HL-60/S4 treated with phorbol 12-myristate 13-acetate at 8.2 ng/mL for 4 days and 3 days (cell line): ENCODE measurements around the gene ALG8.
"Not testable (repeated sequence)": the region's sequence is repeated elsewhere in the genome, so short reads cannot be mapped to it uniquely, and the experiment has no call there.

Experiments used
- in situ Hi-C: fragments of 300-500 bp; cut with MboI; formaldehyde crosslinking; loops from 2 replicates; pipeline ENCODE4 v1.15.0; 2022; ENCODE audit warnings: low sequenced_read_pairs

The ALG8 gene

GRCh38 chr11:78139422-78140391, at the start of gene ALG8:
Gene ALG8, minus strand, starts transcription at chr11:78139626. Its CDS starts 38 bp downstream, at chr11:78139588.
- in situ Hi-C loops: no loop called here

DNA sequence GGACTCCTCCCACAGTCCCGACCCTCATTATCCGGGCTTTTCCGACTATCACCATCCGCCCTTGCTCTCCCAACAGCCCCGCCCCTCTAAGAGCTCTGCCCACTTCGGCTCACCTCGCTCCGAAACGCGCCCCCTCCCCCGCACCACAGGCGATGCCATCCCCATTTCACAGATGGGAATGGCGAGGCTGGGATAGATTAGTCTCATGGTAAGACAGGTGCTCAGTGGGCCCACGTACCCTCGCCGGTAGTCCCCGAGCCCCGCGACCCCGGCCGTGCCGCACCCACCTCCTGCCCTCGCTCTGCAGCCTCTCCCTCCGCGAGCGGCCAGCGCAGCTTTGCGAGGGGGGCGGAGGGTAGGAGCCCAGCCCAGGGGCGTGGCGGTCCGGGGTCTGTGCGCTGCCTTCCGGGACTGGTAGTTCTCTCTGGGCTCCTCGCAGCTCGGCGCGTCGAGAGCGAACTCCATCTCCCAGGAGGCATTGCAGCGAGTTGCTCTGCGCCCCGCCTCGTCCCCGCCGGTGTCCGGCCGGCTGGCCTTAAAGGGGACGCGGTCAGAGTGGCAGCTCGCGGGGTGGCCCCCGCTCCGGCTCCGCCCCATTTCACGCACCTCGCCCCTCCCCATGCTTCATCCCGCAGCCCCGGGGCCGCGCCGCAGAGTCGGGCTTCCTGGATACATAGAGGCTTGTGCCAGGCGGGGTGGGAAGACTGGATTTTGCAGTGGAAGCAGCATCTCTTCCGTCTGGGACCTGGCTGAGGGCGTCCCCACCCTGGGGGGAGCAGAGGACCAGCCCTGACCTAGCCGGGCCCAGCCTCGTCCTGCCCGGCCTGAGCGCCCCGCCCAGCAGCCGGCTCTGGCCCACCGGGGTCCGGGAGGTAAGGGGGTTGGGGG, 49.1 kb upstream of the ALG8 start, which contains the start of the genes KCTD21 and USP35:
KCTD21 (minus strand) TSS at position 341 of the 888 bp plus-strand sequence. CDS start 14,072 bp downstream, outside the sequence.
USP35 (plus strand) TSS at position 634 of the 888 bp plus-strand sequence. CDS start 7,327 bp downstream, outside the sequence.
- in situ Hi-C loops: no loop called here

DNA sequence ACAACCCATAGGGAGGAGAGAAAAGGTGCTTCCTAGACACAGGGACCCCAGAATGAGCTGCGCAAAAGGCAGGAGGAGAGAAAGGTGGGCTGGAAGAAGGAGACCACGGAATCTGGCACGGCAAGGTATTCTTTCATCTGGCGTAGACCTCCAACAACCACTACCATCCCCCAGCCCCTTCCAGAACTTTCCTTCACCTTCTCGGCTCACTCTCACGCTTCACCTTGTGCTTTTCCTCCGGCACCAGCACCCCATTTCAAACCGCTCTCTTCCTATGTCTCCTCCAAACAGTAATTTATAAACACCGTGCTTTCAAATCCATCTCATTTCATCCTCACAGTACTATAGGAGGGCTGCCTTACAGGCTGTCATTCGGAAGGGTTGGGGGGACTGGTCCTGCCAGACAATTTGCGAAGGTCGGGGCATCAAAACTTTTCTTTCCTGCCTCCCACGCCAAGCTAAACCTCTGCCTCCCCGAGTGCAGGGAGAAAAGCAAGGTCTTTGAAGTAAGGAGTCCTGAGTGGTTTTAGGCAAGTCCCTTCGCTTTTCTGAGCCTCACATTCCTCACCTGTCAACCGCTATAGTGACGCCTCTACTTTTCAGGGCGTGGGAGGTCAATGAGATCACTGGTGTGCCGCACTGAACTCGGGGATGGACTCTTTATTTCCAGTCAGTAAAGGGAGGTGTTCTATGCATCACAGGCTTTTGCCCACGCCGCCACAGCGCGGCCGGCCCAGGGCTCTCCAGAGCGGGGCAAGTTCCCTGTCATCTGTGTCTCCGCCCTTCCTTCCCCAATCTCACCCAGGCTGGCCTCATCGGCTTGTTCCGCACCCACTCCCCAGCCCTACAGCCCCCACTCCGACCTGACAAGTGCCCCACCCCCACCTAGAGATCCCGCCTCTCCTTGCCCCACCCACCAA, 48.2 kb upstream of the ALG8 start:
- in situ Hi-C loops: no loop called here

GRCh38 chr11:78181185-78181584, 41.8 kb upstream of the ALG8 start:
- in situ Hi-C loops: no loop called here

DNA sequence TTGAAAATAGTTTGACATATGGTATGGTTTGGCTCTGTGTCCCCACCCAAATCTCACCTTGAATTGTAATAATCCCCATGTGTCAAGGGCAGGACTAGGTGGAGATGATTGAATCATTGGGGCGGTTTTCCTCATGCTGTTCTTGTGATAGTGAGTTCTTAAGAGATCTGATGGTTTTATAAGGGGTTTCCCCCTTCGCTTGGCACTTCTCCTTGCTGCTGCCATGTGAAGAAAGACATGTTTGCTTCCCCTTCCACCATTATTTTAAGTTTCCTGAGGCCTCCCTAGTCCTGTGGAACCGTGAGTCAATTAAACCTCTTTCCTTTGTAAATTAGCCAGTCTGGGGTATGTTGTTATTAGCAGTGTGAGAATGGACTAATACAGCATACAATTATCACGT, 41.3 kb upstream of the ALG8 start:
- in situ Hi-C loops: no loop called here

DNA sequence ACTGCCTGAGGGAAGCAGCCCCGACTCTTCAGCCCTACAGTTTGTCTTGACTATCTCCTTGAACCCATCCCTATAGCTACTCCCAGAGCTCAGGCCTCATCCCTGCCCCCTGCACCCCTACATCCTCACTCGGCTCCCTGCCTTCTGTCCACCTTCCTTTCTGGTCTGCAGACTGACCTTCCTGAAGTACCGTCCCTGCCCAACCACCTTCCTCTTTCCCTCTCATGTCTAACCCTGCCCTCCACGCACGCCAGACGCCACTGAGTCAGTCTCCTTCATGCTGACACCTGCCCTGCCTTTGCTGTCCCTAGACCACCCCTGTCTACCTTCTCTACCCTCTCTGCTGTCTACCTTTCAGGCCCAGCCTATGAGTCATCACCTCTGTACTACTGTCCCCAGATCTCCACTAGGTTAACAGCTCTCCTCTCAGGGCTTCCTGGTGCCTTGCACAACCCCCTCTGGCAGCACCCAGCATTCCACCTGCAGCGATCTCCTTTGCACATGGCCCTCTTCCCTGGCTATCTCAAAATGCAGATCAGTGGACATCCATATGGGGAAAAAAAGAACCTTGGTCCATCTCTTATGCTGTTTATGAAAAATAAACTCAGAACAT, 40.1 kb upstream of the ALG8 start:
- in situ Hi-C loops: no loop called here

- in situ Hi-C loops: no loop called here
These were observed 37.8 kb upstream of the ALG8 start for GRCh38 chr11:78177216-78177615.

DNA sequence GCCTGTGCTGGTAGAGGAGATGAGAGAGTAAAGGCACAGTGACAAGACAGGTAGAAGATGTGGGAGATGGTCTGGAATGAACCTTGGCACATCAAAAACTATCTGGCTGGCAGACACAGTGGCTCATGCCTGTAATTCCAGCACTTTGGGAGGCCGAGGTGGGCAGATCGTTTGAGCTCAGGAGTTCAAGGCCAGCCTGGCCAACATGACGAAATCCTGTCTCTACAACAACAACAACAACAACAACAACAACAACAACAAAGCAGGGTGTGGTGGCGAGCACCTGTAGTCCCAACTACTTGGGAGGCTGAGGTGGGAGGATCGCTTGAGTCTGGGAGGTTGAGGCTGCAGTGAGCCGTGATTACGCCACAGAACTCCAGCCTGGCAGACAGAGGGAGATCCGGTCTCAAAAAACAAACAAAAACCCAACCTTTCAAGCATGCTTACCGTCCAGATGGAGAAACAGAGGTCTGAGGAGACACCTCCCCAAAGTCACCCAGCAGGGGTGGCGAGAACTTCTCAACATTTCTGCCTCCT, 37.2 kb upstream of the ALG8 start:
- in situ Hi-C loops: no loop called here

- in situ Hi-C loops: not testable (repeated sequence)
These were observed 36.4 kb upstream of the ALG8 start for GRCh38 chr11:78175862-78176261.

GRCh38 chr11:78171951-78172350, 32.5 kb upstream of the ALG8 start:
- in situ Hi-C loops: no loop called here

DNA sequence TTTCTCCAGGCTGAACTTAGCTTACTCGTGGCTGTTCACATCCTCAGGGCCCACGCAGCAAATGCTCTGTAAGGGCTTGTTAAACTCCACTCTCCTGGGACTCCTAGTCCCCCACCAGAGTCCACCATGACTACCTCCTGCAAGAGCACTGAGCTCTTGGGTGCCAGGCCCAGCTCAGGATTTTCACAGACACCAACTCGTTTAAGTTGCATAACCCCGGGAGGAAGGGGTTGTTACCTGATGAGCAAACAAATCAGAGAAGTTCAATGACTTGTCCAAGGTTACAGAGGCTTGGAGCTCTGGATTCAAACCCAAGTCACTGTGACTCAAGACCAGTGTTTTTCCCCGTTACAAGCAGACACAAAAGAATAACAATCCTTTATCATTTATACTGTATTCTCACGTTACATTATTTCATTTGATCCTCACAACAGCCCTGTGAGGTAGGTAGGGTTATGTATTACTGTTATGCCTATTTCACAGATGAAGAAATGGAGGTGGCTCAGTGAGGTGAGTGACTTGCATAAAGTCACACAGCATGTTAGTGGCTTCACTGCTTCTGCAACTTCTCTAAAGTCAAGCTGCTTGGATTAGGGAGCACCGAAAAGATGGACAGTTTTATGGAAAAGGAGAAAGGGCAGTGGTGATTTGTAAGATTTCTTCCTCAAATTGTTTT, 31.6 kb upstream of the ALG8 start:
- in situ Hi-C loops: no loop called here

DNA sequence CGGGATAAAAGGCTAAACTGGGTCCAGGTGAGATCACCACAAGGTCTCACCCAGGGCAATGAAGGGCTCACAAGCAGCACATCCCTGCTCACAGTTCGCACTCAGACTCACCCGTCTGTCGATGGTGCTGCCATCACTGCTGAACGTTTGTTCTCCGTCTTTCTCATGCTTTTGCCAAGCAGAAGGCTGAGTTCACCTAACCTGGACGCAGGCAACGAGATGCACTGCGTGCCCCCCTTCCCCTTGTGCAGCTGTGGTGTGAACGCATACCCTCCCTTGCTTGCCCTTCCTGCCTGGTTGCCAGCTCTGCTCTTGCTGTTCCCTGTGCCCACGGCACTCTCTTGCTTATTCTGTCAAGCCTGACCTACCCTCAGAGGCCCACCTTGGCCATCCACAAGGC, 31.0 kb upstream of the ALG8 start:
- in situ Hi-C loops: no loop called here

DNA sequence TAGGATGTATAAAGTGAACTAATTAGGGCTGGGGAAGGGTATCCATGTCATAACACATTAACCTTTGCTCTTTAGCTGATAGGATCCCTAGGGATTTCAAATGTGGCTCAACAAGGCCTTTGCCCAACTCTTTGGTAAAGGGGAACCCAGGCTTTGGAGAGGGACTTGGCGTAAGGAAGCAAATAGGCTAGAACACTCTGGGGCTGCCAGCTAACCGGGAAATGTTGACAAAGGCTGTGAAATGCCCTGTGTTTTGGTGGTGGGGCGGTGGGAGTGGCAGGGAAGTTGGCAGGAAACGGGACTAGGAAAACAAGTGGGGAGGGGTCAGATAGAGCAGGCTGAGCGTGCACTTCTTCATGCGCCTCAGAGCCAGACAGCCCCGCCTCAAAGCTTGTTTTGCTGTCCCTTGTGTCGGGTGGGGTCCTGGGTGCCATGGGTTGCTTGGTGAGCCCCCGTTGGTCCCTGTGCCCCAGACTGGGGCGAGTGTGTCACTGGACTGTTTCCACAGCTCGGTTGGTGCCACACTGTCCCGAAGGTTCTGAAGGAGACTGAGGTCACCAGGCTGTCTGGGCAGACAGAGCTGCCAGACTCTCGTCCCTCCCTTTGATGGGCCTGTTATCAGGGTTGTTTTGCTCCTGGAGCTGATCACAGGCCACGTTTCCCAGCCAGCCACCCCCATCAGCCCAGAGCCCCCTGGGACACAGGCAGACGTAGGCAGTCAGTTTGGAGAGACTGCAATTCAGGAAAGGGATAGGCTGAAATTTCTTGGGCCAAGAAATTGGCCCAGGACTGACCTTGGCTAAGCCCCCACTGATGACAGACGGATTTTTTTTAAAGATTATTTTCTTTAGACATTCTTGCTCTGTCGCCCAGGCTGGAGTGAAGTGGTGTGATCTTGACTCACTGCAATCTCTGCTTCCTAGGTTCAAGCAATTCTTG, 29.4 kb upstream of the ALG8 start:
- in situ Hi-C loops: no loop called here

DNA sequence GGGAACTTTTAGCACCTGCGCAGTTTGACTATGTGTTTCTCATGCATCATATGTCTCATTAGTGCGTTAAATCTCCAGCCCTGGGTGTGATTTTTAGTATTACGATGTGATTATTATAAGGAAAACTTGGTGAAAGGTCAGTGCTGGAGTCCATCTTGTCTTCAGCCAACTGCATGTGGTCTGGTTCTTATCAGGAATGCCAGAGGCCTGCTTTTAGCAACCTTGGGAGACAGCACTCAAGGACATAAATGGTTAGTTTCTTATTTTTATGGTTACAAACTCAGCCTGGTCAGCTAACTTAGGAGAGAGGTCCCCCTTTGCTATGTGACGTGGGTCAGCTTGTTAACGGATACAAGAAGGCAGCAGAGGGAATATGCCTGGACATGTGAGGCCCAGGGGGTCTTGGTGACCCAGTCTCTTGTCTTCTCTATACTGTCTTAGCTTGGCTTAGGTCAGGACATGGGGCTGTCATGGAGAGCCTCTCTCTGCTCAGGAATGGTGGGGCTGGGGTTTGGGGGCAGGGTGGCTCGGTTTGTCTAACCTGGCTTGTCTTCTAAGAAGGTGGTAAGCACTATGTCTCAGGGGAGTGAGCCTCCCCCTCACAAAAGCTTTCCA, 27.5 kb upstream of the ALG8 start:
- in situ Hi-C loops: no loop called here

DNA sequence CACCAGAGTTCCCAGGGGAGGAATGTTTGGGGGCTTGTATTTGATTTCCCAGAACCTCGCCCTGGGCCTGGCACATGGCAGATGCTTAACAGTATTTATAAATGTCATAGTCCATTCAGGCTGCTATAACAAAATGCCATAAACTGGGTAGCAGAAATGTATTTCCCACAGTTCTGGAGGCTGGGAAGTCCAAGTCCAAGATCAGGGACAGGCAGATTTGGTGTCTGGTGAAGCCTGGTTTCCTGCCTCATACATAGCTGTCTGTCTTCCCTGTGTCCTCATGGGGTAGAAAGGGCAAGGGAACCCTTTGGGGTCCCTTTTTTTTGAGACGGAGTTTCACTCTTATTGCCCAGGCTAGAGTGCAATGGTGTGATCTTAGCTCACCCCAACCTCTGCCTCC, 25.0 kb upstream of the ALG8 start:
- in situ Hi-C loops: no loop called here

GRCh38 chr11:78163828-78164227, 24.4 kb upstream of the ALG8 start:
- in situ Hi-C loops: no loop called here

- in situ Hi-C loops: no loop called here
These were observed 22.5 kb upstream of the ALG8 start for GRCh38 chr11:78161962-78162371.

DNA sequence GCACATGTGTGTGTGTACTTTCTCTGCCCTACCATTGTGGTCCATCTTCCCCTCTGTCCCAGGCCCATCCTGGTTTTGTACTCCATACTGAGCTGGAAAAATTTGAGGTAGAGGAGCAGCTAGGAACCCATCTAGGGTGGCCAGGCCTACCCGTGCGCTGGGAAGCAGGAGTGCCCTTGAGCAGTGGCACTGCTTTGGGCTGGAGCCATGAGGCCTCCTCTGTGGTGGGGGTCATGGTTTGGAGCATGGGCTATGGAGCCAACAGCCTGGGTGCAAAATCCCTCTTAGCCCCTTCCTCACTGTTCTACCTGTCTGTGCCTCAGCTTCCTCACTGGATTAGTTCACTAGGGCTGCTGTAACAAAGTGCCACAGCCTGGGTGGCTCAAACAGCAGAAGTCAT, 21.9 kb upstream of the ALG8 start:
- in situ Hi-C loops: no loop called here
